Stimulated activated CD4-positive, alpha-beta T cell treated with anti-CD3 and anti-CD28 coated beads, Interleukin-1b, Interleukin-23, amount 100 ng/mL, for 24 hours (primary cell): ENCODE results near the gene TTLL7.
A peak's percentile ranks its signal among the peaks of the same experiment; 100 is the strongest.

Experiments used
- DNase-seq, 4 experiments: peaks; one replicate each; pipeline ENCODE4 v3.0.0-alpha.2; 2020; ENCODE audit warnings: low read depth in 4 of 4, low spot score in 1 of 4

Gene TTLL7

DNA sequence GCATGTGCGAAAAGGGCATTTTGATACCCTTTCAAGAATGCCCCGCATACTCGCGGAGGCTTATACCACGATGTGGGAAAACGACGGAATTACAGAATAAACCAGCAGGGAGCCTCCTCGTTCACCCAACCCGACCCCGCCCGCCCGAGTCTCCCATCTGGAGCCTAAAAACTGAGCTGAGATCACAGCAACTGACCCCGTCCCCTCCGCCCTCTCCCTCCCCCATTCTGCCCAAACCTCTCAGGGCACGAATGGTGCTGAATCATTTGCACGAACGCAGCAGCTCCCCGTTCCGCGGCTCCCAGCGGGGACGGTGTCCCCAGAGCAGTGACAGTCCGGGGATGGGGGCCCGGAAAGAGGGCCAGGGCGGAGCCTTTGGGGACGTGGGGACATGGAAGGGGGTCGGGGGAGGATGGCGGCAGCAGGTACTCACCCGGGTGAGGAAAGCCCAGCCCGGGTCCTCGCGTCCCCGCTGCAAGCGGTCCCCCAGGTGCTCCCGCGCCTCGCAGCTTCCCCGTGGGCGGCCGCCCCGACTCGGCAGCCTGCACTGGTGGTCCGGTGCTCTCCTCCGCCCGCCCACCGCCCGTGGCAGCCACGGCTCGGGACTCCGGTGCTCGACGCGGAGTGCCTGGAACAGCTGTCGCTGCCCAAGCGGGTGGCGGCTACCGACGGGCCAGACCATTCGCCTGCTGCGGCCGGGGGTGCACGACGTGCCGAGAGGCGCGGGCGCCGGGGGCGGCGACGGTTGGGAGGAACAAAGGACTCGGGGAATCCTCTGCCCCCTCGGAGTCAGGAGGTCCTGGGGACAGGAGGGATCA lies at the start of gene TTLL7:
Gene TTLL7, minus strand, starts transcription at position 635 of the 818 bp plus-strand sequence. CDS start 46,921 bp downstream, outside the sequence.
- DNase-seq, result peak in 3 of 4 experiments; percentile 18 to 59 (median 36)

DNA sequence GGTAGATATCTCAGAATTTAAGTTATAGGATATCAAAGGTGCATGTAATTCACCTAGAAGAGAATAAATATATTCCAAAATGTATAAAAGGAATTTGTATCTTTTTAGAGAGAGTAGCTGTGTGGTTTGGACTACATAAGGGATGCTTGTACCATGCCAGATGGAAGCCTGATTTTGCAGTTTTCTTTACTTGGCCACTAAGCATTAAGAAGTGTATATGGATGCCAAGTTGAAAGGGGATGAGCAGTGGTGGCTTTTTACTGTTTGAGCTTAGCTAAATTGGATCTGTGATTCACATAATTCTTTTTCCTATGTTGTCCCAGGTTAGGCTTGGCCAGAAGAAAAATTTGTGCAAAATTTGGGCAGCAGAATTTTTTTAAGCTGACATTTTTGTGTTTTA lies 43.5 kb upstream of the TTLL7 start:
- DNase-seq, result no peak

GRCh38 chr1:84037758-84038611 lies 39.1 kb upstream of the TTLL7 start:
- no peak for DNase-seq

GRCh38 chr1:84031802-84032327 lies 32.9 kb upstream of the TTLL7 start:
- DNase-seq, result no peak

GRCh38 chr1:84027368-84027767 lies 28.4 kb upstream of the TTLL7 start:
- no peak for DNase-seq

DNA sequence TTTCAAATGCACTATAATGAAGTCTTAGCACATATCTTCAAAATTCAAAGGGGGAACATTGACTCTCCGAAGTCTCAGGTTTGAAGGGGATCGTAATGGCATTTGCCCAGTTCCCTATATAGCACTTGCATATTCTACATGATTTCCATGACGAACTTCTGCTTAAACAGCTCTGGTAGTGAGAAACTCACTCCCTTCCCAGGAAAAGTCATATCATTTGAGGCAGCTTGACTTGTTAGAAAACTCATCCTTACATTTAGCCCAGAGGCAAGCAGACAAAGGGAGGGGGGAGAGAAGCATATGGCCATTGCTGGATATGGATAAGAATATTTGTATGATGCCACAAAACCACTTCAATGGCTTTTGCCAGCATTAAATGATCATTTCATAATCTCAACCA lies 27.0 kb upstream of the TTLL7 start:
- no peak for DNase-seq

- no peak for DNase-seq
These were observed 22.9 kb upstream of the TTLL7 start for GRCh38 chr1:84021822-84022221.

- DNase-seq, result no peak
These were observed 21.2 kb upstream of the TTLL7 start for GRCh38 chr1:84020151-84020550.

DNA sequence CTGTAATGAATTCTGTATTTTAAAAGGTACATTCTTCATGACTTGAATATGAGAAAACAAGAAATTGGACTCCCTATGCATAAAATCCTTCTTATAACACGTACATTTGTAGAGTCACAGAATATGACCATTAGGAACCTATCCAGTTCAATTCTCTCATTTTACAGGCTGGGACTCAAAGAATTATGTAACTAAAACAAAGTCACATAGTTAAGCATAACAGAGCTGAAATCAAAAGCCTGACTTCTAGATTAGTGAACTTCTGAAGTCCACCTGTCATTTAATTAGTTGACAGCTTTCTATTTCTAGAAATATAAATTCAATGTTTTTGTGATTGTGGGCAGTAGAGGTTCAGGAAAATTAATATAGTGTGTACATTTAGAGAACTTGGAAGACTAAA lies 20.3 kb upstream of the TTLL7 start:
- DNase-seq, result no peak

DNA sequence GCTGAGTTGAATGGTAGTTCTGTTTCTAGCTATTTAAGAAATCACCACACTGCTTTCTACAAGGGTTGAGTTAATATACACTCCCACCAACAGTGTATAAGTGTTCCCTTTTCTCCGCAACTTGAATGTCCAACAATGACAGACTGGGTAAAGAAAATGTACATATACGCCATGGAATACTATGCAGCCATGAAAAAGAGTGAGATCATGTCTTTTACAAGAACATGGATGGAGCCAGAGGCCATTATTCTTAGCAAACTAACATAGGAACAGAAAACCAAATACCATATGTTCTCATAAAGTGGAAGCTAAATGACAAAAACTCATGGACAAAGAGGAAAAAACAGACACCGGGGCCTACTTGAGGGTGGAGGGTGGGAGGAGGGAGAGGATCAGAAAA lies 14.8 kb upstream of the TTLL7 start:
- no peak for DNase-seq

DNA sequence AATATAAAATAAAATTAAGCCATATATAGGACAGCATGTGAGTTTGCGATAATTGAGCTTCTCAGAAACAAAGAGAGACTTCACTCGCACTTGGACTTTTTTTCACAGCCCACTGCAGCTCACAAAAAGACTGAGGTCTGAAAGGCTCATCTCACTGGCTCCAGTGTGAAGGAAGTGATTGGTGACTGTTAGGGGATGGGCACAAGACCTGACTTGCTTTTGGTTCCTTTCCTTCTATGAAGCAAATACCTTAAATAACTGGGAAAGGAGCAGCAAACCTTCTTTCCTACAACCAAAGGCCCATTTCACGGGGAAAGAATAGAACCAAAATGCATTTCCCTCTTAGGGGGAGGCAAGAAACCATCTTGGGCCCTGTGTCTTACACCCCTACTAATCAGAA lies 13.1 kb upstream of the TTLL7 start:
- no peak for DNase-seq

- no peak for DNase-seq
These were observed 11.2 kb upstream of the TTLL7 start for GRCh38 chr1:84010136-84010535.

DNA sequence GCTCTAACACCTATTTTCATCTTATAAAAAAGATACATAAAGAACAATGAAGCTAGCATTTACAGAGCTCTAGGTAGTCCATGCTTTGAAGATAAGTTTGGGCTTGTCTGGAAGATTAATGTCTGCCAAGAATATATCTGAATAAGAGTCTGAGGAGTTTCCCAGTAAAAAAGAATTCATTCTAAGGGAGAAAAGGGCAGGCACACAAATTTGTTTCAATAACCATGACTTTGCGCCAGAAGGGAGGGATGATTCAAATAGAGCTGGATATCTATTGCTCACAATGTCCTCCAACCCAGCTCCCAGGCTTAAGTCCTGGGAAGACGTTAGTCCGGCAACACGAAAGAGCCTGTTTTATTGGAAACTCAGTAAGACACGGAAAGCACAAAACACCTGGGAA lies 9.7 kb upstream of the TTLL7 start:
- DNase-seq, result no peak

DNA sequence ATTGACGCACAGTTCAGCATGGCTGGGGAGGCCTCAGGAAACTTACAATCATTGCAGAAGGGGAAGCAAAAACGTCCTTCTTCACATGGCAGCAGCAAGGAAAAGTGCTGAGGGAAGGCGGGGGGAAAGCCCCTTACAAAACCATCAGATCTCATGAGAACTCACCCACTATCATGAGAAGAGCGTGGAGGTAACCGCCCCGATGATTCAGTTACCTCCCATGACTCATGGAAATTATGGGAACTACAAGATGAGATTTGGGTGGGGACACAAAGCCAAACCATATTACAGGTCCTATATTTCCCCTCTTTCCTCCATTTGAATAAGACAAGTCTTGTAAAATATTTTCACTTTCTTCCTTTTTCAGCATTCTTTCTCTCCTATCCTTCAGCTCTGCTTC lies 7.7 kb upstream of the TTLL7 start:
- no peak for DNase-seq

DNA sequence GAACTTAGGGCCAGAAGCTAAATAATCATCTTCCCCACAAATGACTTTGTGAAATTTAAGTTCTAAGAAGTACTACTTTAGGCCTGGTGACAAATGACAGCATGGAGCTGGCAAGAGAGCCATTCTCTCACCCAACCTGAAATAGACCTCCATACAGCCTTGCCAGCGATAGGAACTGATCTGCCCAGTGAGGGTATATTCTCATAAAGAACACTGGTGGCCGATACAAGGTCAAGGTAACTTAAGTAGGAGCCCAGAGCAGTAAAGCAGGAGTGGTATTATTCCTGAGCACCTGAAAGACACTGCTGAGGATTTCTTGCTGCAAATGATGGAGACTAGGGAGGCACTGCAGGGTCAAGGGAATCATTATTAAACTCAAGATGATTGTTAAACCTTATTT lies 2.6 kb upstream of the TTLL7 start:
- DNase-seq, result no peak

DNA sequence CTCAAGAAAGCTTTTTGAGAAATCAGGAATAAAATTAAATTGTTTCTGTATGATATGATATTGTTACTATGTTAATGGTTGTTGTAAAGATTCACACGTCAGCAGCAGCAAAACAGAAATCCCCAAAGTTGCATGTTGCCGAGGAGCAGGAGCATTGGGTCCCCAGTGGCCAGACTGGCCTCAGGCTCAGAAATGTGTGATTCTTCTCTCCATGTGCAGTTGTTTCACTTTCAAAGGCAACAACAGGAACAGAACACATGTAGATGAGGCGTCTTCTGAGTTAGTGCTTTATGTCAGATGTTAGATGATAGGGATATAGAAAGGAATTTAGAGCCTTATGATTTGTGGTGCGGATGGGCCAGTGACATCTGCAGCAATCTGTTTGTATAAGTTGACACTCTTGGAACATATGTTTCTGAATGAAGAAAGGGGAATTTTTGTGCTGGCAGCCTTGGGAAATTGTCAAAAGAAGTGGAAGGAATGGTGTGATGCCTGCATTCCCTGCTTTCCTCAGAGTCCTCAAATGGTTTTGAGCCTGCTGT lies 2.1 kb upstream of the TTLL7 start:
- DNase-seq, result no peak

DNA sequence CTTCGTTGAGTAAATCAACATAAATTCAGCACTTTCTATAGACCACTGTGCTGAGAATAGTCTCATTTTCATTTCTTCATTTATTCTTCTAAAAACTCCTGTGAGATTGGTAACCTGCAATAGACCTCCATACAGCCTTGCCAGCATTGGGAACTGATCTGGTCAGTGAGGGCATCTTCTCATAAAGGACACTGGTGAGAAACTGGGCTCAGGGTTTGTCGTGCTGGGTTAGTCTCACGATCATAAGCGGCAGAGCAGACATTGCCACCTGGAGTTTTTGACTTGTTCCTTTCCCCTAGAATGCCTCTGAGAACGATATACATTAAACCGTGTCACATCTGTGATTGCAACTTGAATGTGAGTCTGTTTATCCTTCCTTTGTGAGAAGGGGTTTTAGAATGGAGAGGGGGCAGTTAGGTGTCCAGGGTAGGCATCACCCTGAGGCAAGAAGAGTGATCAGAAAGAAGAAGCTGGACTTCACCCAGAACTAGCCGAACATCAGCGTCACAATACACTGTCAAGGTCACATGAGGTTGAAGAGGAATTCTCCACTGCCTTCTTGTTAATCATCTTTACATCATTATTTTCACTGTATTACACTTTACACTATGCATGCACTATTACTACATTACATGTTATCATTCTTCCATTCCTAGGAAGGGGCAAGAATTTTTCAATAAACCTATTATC lies 1.4 kb upstream of the TTLL7 start:
- DNase-seq, result no peak

- no peak for DNase-seq
These were observed 436 bp upstream of the TTLL7 start for GRCh38 chr1:83999316-83999819.

GRCh38 chr1:83998205-83998497 lies 781 bp downstream of the TTLL7 start:
- DNase-seq, result no peak

GRCh38 chr1:83997631-83998030 lies 1.3 kb downstream of the TTLL7 start:
- no peak for DNase-seq

- DNase-seq, result no peak
These were observed 2.3 kb downstream of the TTLL7 start for GRCh38 chr1:83996621-83997020.
